Uterine smooth muscle cell (primary cell): ENCODE measurements around the gene SNRPB. TPM values are rescaled to one million over a fixed set of nuclear protein-coding genes. Genes with fewer than 3 reads are reported as not detected.

Experiments used
- total RNA-seq: library from RNA; depleted of rRNA; stranded (reverse); fragments of >200 nt; gene quantifications from 2 replicates; pipeline ENCODE4 v1.2.3, GENCODE V29; 2014

SNRPB gene
- 150 and 345 TPM in 2 replicates for total RNA-seq

GRCh38 chr20:2470423-2471193 lies at the start of gene SNRPB:
TSS of gene SNRPB (minus strand) at chr20:2470789. CDS start at chr20:2470690, 99 bp downstream.

GRCh38 chr20:2508631-2509467 lies 38.3 kb upstream of the SNRPB start, which contains the start of gene ZNF343:
TSS of gene ZNF343 (minus strand) at chr20:2508915. CDS start at chr20:2493895, 15,020 bp downstream.

Other genes starting within 250 kb of the SNRPB start
- not detected in 2 replicates for gene TGM3, start 174.8 kb downstream of the SNRPB start, total RNA-seq
- not detected in 2 replicates for gene TGM6, start 89.9 kb downstream of the SNRPB start, total RNA-seq
- 12.7 and 14.7 TPM in 2 replicates for gene ZNF343, start 38.1 kb upstream of the SNRPB start, total RNA-seq
- not detected in 2 replicates for gene TMC2, start 65.8 kb upstream of the SNRPB start, total RNA-seq
- 146 and 205 TPM in 2 replicates for gene NOP56, start 181.8 kb upstream of the SNRPB start, total RNA-seq
- 87.4 and 137 TPM in 2 replicates for gene IDH3B, start 193.4 kb upstream of the SNRPB start, total RNA-seq
- 1.2 and 4.1 TPM in 2 replicates for gene EBF4, start 222.0 kb upstream of the SNRPB start, total RNA-seq